GM18907 (cell line): ENCODE measurements around the gene LRRC75A.
"Not testable (repeated sequence)": the region's sequence is repeated elsewhere in the genome, so short reads cannot be mapped to it uniquely, and the experiment has no call there.

Experiments used
- ATAC-seq: cut with Tn5 transposase; IDR thresholded peaks from one replicate; pipeline ENCODE4 v1.9.1; 2021; ENCODE audit warnings: mild to moderate bottlenecking, moderate library complexity; ENCODE audit not compliant: unreplicated experiment

The LRRC75A gene

DNA sequence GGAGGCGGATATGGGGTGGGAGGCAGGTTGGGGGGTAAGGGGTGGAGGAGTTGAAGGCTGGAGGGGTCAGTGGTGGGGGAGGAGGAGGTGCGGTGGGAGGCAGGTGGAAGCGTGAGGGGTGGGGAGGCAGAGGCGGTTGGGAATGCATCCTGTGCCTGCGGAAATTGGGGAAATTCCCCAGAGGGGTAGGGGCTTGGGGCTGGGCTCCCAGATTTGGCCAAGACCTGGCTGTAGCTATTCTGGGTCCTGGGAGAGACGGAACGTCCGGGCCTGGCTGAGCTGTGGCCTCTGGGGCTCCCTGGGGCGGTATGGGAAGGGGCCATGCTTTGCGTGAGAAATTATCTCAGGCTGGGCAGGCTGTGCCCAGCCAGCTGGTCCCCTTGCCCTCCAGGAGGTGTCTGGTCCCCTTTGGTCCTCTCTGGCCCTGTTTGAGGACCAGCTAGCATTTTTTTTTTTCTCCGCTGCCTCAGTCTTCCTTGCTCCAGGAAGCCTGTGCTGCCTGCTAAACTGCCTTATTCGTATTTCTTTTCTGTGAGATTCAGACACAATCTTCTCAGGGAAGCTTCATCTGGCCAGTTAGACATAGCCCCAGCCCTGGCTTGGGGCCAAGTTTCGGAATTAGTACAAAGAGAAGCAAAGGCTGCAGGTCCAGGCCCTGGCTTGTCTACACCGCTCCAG is 83.9 kb downstream of the LRRC75A start:
- peak; percentile 91 for ATAC-seq

GRCh38 chr17:16406742-16407674 is 85.0 kb downstream of the LRRC75A start:
- ATAC-seq: no peak

GRCh38 chr17:16403847-16404246 is 88.1 kb downstream of the LRRC75A start:
- not testable (repeated sequence) for ATAC-seq

GRCh38 chr17:16398270-16399267 is 93.4 kb downstream of the LRRC75A start:
- ATAC-seq: peak; percentile 86

DNA sequence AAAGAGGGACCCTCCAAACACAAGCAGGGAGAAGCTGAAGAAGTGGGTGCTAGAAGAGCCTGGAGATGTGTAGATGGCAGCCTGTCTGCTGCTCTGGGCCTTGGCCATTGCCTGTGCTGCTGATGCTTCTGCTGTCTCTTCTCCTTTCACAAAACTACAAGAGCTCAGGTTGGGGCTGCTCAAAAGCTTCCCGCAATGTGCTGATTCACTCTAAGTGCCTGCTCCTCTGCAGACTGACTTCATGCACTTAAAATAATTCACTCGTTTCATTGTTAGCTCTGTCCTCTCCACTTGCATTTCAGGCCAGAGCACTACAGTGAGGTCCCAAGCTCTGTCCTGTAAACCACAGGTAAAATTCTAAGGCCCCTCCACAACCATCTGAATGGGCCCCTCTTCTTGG is 95.3 kb downstream of the LRRC75A start:
- not testable (repeated sequence) for ATAC-seq

GRCh38 chr17:16395887-16396286 is 96.1 kb downstream of the LRRC75A start:
- ATAC-seq: not testable (repeated sequence)

GRCh38 chr17:16392491-16392890 is 99.5 kb downstream of the LRRC75A start:
- not testable (repeated sequence) for ATAC-seq
